Keratinocyte (primary cell): Measurements from ENCODE around the gene TMEM174.

Experiments
- EZH2 ChIP-seq: IDR thresholded peaks from one replicate; pipeline ENCODE4 v1.6.1; 2012; ENCODE audit warnings: inconsistent platforms, mild to moderate bottlenecking, low read length, moderate library complexity
- TF ChIP-seq, protein P1 (sequence below), 3 experiments: IDR thresholded peaks in 1 of 3; conservative IDR thresholded peaks in 1 of 3; optimal IDR thresholded peaks in 1 of 3; 2 replicates in 2 of 3; 3 replicates in 1 of 3; pipeline versions ENCODE3 to v1.5.1; 2011; ENCODE audit warnings: low read length in 3 of 3, mild to moderate bottlenecking in 3 of 3, moderate library complexity in 2 of 3, control low read depth in 1 of 3, inconsistent platforms in 1 of 3; ENCODE audit not compliant: insufficient read depth in 2 of 3; ENCODE audit errors: extremely low read depth in 1 of 3

DNA sequence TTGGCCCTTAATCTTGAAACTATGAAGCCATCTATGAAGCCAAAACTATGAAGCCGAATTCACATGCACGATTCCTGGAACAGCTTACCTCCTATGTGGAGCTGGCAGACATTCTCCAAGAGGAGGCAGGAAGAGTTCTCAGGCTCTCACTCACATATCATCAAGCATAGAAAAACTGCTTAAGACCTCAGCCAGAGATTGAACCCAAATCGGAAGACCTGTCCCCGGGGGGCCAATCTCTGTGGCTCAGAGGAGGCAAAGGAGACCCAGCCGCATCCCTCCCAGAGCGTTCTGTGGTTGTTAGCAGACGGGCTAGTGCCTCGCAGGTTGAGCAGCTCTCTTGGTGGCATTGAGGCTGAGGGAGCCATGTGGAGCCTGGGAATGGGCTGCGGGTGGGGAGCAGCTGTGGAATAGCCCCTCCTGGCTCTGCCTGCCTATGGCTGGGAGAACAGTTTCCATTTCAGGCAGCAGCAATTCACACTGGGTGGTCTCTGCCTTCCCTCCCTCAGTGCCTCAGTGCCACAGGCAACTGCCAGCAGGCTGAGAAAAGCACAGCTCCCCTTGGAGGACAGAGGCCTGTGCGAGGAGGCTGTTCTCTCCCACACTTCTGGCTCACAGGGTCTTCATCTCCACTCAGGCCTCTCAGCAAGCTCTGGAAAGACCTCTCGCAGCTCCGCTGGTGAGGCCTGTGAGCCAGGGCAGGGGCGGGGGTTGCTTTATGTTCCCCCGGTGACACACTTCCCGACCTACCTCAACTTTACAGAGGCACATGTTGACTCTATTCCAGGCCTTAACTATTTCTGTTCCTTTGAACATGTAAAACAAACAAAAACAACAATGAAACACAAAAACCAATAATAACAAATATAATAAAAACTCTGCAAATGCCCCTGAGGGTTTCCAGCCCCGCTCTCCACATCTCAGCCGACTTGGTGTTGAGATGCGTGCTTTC is 17.4 kb upstream of the TMEM174 start:
- TF ChIP-seq, protein P1, sequence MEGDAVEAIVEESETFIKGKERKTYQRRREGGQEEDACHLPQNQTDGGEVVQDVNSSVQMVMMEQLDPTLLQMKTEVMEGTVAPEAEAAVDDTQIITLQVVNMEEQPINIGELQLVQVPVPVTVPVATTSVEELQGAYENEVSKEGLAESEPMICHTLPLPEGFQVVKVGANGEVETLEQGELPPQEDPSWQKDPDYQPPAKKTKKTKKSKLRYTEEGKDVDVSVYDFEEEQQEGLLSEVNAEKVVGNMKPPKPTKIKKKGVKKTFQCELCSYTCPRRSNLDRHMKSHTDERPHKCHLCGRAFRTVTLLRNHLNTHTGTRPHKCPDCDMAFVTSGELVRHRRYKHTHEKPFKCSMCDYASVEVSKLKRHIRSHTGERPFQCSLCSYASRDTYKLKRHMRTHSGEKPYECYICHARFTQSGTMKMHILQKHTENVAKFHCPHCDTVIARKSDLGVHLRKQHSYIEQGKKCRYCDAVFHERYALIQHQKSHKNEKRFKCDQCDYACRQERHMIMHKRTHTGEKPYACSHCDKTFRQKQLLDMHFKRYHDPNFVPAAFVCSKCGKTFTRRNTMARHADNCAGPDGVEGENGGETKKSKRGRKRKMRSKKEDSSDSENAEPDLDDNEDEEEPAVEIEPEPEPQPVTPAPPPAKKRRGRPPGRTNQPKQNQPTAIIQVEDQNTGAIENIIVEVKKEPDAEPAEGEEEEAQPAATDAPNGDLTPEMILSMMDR (optimal IDR thresholded peaks at IDR 0.05 in 1 of 3, IDR thresholded peaks at IDR 0.05 in 1 of 3, conservative IDR thresholded peaks at IDR 0.05 in 1 of 3; ENCODE audit: extremely low read depth in 1 of 3, insufficient read depth in 2 of 3, low read length in 3 of 3): no peak
- no peak for TF ChIP-seq EZH2
